ENCODE measurements around the gene MACIR.

The MACIR gene

DNA sequence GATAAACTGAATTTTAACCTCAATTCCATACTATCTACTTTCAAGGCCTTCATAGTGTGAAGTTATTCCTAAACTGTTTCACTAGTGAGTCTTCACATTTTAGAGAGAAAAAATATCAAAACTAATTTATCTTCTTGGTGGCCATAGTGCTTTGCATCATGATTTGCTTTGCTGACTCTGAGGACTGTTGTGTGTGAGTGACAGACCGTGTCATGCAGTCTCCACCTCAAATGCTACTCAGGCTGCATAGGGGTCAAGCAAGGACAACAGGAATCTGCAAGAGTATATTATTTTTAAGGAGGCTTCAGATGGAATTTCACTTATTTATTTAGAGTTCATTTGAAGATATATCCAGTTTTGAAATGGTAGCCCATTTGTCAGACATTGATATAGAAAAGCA lies 34.5 kb downstream of the MACIR start:
- H4K12ac ChIP-seq (ENCODE audit: low read depth, low read length) = no peak overlapping the region
- peaks cover 2% of the 10 kb centered on the region for H3K79me1 ChIP-seq (ENCODE audit: low read length)
- H4K8ac ChIP-seq (ENCODE audit: low read depth, low read length) = no peak overlapping the region
- H3K4me1 ChIP-seq (ENCODE audit: control insufficient read depth in 1 of 2, insufficient read depth in 2 of 2, low read length in 2 of 2) = peaks cover 2 to 3% of the 10 kb centered on the region in 2 experiments
- no peak overlapping the region for H4K91ac ChIP-seq (ENCODE audit: low read depth, low read length)
- no peak overlapping the region for H2BK5ac ChIP-seq (ENCODE audit: low read depth, low read length, poor library complexity)
- H3K9me3 ChIP-seq (ENCODE audit: insufficient read depth, low read depth, low read length) = no peaks in the 10 kb centered on the region
- H3K4ac ChIP-seq (ENCODE audit: low read depth, low read length) = no peak overlapping the region
- no peak overlapping the region for H3K9ac ChIP-seq (ENCODE audit: low read length)
- H3K4me2 ChIP-seq (ENCODE audit: low read length) = no peak overlapping the region
- no peak overlapping the region for H3K14ac ChIP-seq (ENCODE audit: low read length)
- H3K27ac ChIP-seq (ENCODE audit: low read depth, low read length) = no peak overlapping the region
- H2BK120ac ChIP-seq (ENCODE audit: insufficient read depth, low read length, poor library complexity) = no peak overlapping the region
- no peak overlapping the region for H3K4me3 ChIP-seq (ENCODE audit: low read depth, low read length)
- no peak overlapping the region for H2AFZ ChIP-seq (ENCODE audit: insufficient read depth, low read length, poor library complexity)
- H2AK5ac ChIP-seq (ENCODE audit: low read length) = no peak overlapping the region
- H2BK12ac ChIP-seq (ENCODE audit: low read length) = no peak overlapping the region
- no peaks in the 10 kb centered on the region for H3K27me3 ChIP-seq (ENCODE audit: insufficient read depth, low read length)
- no peaks in the 10 kb centered on the region for H3K79me2 ChIP-seq (ENCODE audit: control insufficient read depth, insufficient read depth, low read length, poor library complexity)
- DNase-seq = no peak
- WGBS (ENCODE audit: extremely low coverage, insufficient coverage, insufficient read length) = no CpG with 5 or more reads among the region's 1 CpG
- H3K36me3 ChIP-seq (ENCODE audit: control insufficient read depth in 1 of 2, insufficient read depth in 2 of 2, low read length in 2 of 2) = no peaks in the 10 kb centered on the region
- H3K18ac ChIP-seq (ENCODE audit: low read length) = no peak overlapping the region
- no peak overlapping the region for H3K23ac ChIP-seq (ENCODE audit: low read length)

DNA sequence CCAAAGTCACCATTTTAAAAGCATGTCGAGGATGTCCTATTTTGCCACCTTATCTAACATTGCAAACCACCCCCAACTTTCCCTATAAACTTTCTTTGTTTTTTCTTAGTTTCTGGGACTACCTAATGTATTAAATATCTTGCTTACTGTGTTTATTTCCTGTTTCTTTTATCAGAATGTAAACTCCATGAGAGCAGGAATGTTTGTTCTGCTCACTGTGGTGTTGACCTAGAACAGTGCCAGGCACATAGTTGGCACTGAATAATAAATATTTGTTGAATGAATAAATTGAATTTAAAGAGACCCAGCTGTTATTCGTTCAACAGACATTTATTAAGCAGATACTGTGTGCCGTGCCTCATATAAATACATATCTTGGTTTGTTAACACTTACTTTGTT lies 35.2 kb downstream of the MACIR start:
- Histone ChIP-seq H3K4me1 (ENCODE audit: control insufficient read depth in 1 of 2, insufficient read depth in 2 of 2, low read length in 2 of 2) (peaks cover 2 to 3% of the 10 kb centered on the region in 2 experiments), H2BK12ac (ENCODE audit: low read length) (no peak overlapping the region), H4K91ac (ENCODE audit: low read depth, low read length) (no peak overlapping the region), H4K8ac (ENCODE audit: low read depth, low read length) (no peak overlapping the region), H3K79me2 (ENCODE audit: control insufficient read depth, insufficient read depth, low read length, poor library complexity) (no peaks in the 10 kb centered on the region), H3K79me1 (ENCODE audit: low read length) (peaks cover 2% of the 10 kb centered on the region), H3K27ac (ENCODE audit: low read depth, low read length) (no peak overlapping the region), H2BK5ac (ENCODE audit: low read depth, low read length, poor library complexity) (no peak overlapping the region), H3K4me2 (ENCODE audit: low read length) (no peak overlapping the region), H3K36me3 (ENCODE audit: control insufficient read depth in 1 of 2, insufficient read depth in 2 of 2, low read length in 2 of 2) (no peaks in the 10 kb centered on the region), H3K4ac (ENCODE audit: low read depth, low read length) (no peak overlapping the region), H3K9ac (ENCODE audit: low read length) (no peak overlapping the region), H3K14ac (ENCODE audit: low read length) (no peak overlapping the region), H3K18ac (ENCODE audit: low read length) (no peak overlapping the region), H3K27me3 (ENCODE audit: insufficient read depth, low read length) (no peaks in the 10 kb centered on the region), H2AFZ (ENCODE audit: insufficient read depth, low read length, poor library complexity) (no peak overlapping the region), H2BK120ac (ENCODE audit: insufficient read depth, low read length, poor library complexity) (no peak overlapping the region), H3K9me3 (ENCODE audit: insufficient read depth, low read depth, low read length) (no peaks in the 10 kb centered on the region), H3K23ac (ENCODE audit: low read length) (no peak overlapping the region), H4K12ac (ENCODE audit: low read depth, low read length) (no peak overlapping the region), H3K4me3 (ENCODE audit: low read depth, low read length) (no peak overlapping the region), H2AK5ac (ENCODE audit: low read length) (no peak overlapping the region)
- no peak for DNase-seq
- no CpG with 5 or more reads among the region's 3 CpGs for WGBS (ENCODE audit: extremely low coverage, insufficient coverage, insufficient read length)

DNA sequence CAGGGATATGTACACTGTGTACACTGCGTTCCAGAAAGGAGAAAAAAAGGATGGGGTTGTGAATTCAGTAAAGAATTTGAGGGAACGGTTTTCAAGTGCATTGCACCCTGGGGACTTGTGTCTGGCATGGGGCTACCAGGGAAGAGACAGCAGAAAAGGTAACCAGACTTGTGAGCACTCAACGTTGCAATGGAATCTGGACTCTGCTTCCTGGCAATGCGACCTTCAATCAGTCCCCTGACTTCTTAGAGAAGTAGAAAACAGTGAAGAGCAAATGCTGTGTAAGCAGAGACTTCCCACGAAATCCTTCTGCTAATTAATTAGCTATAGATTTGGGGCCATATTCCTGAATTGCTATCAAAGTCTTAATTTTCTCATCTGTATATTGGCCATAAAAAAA lies 36.3 kb downstream of the MACIR start:
- H3K36me3 ChIP-seq (ENCODE audit: control insufficient read depth in 1 of 2, insufficient read depth in 2 of 2, low read length in 2 of 2) = no peaks in the 10 kb centered on the region
- no peak overlapping the region for H2BK12ac ChIP-seq (ENCODE audit: low read length)
- WGBS (ENCODE audit: extremely low coverage, insufficient coverage, insufficient read length) = no CpG with 5 or more reads among the region's 5 CpGs

DNA sequence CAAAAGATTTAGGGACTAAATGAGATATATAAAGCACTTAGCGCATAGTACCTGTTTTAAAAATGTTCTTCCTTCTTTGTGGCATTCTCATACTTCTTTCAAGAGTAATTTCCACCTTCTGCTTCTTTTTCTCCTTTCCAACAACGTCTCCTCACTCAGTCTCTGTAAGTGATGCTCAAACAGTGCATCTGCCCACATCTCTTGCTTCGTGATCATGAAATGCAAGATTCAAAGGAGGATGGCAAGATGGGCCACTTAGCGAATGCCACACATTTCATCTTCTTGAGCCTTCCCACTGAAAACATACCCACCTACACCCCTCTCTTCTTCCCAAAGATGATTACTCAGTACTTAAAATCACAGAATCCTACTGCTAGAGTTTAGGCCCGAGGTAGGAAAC lies 36.9 kb downstream of the MACIR start:
- H4K91ac ChIP-seq (ENCODE audit: low read depth, low read length) = no peak overlapping the region
- no peak for DNase-seq
- no peak overlapping the region for H3K27ac ChIP-seq (ENCODE audit: low read depth, low read length)
- H2BK5ac ChIP-seq (ENCODE audit: low read depth, low read length, poor library complexity) = no peak overlapping the region
- no peak overlapping the region for H3K4ac ChIP-seq (ENCODE audit: low read depth, low read length)
- no CpG with 5 or more reads among the region's 5 CpGs for WGBS (ENCODE audit: extremely low coverage, insufficient coverage, insufficient read length)
- H3K9ac ChIP-seq (ENCODE audit: low read length) = no peak overlapping the region
- H3K9me3 ChIP-seq (ENCODE audit: insufficient read depth, low read depth, low read length) = no peaks in the 10 kb centered on the region
- H3K27me3 ChIP-seq (ENCODE audit: insufficient read depth, low read length) = no peaks in the 10 kb centered on the region
- H3K4me2 ChIP-seq (ENCODE audit: low read length) = no peak overlapping the region
- no peak overlapping the region for H3K4me3 ChIP-seq (ENCODE audit: low read depth, low read length)
- no peak overlapping the region for H3K23ac ChIP-seq (ENCODE audit: low read length)
- H3K18ac ChIP-seq (ENCODE audit: low read length) = no peak overlapping the region
- peaks cover 2% of the 10 kb centered on the region for H3K79me1 ChIP-seq (ENCODE audit: low read length)
- H2AFZ ChIP-seq (ENCODE audit: insufficient read depth, low read length, poor library complexity) = no peak overlapping the region
- H2BK120ac ChIP-seq (ENCODE audit: insufficient read depth, low read length, poor library complexity) = no peak overlapping the region
- no peak overlapping the region for H2AK5ac ChIP-seq (ENCODE audit: low read length)
- H3K36me3 ChIP-seq (ENCODE audit: control insufficient read depth in 1 of 2, insufficient read depth in 2 of 2, low read length in 2 of 2) = no peaks in the 10 kb centered on the region
- H3K79me2 ChIP-seq (ENCODE audit: control insufficient read depth, insufficient read depth, low read length, poor library complexity) = no peaks in the 10 kb centered on the region
- H3K4me1 ChIP-seq (ENCODE audit: control insufficient read depth in 1 of 2, insufficient read depth in 2 of 2, low read length in 2 of 2) = peaks cover 2 to 3% of the 10 kb centered on the region in 2 experiments
- no peak overlapping the region for H2BK12ac ChIP-seq (ENCODE audit: low read length)
- H4K8ac ChIP-seq (ENCODE audit: low read depth, low read length) = no peak overlapping the region
- no peak overlapping the region for H4K12ac ChIP-seq (ENCODE audit: low read depth, low read length)
- no peak overlapping the region for H3K14ac ChIP-seq (ENCODE audit: low read length)

More for the DNA sequence above, 36.3 kb downstream of the MACIR start:
- no peak overlapping the region for H2AK5ac ChIP-seq (ENCODE audit: low read length)
- no peak overlapping the region for H3K23ac ChIP-seq (ENCODE audit: low read length)
- H4K12ac ChIP-seq (ENCODE audit: low read depth, low read length) = no peak overlapping the region
- no peak overlapping the region for H3K14ac ChIP-seq (ENCODE audit: low read length)
- no peak for DNase-seq
- H3K9me3 ChIP-seq (ENCODE audit: insufficient read depth, low read depth, low read length) = no peaks in the 10 kb centered on the region
- no peak overlapping the region for H2AFZ ChIP-seq (ENCODE audit: insufficient read depth, low read length, poor library complexity)
- H3K27ac ChIP-seq (ENCODE audit: low read depth, low read length) = no peak overlapping the region
- no peaks in the 10 kb centered on the region for H3K27me3 ChIP-seq (ENCODE audit: insufficient read depth, low read length)
- no peak overlapping the region for H3K4me2 ChIP-seq (ENCODE audit: low read length)
- no peak overlapping the region for H3K18ac ChIP-seq (ENCODE audit: low read length)
- no peak overlapping the region for H3K4me3 ChIP-seq (ENCODE audit: low read depth, low read length)
- H3K79me2 ChIP-seq (ENCODE audit: control insufficient read depth, insufficient read depth, low read length, poor library complexity) = no peaks in the 10 kb centered on the region
- no peak overlapping the region for H4K91ac ChIP-seq (ENCODE audit: low read depth, low read length)
- H3K79me1 ChIP-seq (ENCODE audit: low read length) = peaks cover 2% of the 10 kb centered on the region
- H3K4ac ChIP-seq (ENCODE audit: low read depth, low read length) = no peak overlapping the region
- H2BK120ac ChIP-seq (ENCODE audit: insufficient read depth, low read length, poor library complexity) = no peak overlapping the region
- H3K4me1 ChIP-seq (ENCODE audit: control insufficient read depth in 1 of 2, insufficient read depth in 2 of 2, low read length in 2 of 2) = peaks cover 2 to 3% of the 10 kb centered on the region in 2 experiments
- no peak overlapping the region for H2BK5ac ChIP-seq (ENCODE audit: low read depth, low read length, poor library complexity)
- H4K8ac ChIP-seq (ENCODE audit: low read depth, low read length) = no peak overlapping the region
- H3K9ac ChIP-seq (ENCODE audit: low read length) = no peak overlapping the region
